SHP77 treated with DMSO at 0.1 percent for 48 hours (cell line): ENCODE results near the gene PRDM16.

Source experiments
- DNase-seq: peaks from one replicate; lab custom pipeline; 2025; lab: John Stamatoyannopoulos, UW

Gene PRDM16

DNA sequence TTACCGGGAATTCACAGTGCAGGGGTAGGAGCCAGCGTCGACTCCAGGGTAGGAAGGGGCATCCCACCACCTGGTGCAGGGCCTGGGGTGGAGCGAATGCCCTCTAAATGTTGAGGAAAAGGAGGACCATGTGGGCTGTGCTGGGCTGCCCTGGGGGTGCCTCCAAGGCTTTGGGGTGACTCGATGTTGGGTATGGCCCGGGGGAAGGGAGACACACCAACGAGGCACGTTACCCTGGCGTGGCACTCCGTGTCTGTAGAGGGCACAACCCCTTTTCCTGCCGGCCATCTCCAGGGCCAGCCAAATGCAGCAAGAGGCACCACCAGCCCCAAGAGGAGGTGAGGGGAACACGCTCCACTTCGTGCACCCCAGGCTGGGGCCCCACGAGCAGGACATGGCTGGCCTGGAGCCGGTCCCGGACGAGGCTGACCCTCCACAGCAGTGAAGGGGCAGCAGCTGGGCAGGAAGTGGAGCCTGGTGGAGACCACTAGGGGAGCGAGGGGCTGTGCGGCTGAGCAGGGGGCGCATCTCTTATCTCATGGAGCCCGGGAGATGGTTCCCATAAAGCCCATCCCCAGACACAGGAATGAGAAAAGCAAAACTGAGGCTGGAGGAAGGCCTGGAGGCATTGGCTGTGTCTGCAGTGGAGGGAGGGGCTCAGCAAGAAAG lies 36.5 kb upstream of the PRDM16 start:
- DNase-seq, result no peak

DNA sequence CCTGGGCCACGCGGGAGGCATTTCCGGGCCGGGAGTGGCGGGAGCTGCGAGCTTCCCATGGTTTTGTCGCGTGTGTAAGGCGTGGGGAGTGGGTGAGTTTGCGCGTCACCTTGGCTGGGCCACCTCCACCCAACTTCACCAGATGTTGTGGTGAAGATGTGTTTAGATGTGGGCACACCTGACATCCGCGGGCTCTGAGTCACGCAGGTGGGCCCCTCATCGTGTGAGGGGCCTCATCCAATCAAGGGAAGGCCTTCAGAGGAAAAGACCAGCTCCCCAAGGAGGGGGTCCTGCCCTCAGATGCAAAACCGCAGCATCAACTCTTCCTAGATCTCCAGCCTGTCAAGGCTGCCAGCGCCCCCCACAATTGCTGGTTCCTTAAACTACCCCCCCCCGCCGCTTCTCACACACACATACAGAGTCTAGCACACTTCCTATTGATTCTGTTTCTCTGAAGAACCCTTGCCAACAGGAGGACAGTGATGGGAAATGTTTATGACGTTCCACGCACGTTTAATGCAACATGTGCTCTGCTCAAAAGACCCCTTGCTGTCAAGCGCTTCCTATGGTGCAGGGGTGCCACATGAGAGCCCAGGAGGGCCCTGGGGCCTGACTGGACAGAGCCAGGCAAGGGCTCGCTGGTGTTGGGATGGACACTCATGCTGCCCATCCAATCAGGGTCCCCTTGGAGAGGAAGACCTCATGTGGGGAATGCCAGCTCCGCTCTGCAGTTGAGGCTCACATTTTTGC lies 35.8 kb upstream of the PRDM16 start:
- no peak for DNase-seq

DNA sequence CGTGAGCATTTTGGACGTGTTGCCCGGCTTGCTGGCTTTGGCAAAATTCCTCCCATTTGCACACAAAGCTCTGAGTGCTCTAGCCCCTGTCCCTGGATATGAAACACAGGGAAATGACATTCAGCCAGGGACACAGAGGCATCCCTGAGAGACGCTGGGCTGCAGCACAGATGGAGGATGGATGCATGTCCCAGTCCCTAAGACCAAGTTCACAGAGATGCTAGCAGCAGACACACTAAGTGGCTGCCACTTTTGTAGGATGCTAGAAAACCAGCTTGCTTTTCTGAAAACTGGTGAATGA lies 35.3 kb upstream of the PRDM16 start:
- no peak for DNase-seq

DNA sequence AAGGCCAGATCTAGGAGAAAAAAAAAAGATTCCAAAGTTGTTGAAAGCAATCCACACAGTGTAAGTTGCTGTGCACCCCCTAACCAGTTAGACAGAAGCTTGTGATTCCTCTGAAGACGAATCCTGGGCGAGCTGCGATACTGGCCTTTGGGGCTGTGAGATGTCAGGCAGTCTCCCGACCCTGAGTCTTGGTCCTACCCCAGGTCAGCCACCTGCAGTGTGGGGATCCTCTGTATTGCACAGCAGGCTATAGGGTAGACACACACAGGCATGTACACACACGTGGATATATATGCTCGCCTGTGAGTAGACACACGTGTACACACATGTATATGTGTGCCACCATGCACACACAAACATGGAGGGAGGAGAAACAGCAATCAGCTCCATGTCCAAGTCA lies 34.8 kb upstream of the PRDM16 start:
- no peak for DNase-seq

DNA sequence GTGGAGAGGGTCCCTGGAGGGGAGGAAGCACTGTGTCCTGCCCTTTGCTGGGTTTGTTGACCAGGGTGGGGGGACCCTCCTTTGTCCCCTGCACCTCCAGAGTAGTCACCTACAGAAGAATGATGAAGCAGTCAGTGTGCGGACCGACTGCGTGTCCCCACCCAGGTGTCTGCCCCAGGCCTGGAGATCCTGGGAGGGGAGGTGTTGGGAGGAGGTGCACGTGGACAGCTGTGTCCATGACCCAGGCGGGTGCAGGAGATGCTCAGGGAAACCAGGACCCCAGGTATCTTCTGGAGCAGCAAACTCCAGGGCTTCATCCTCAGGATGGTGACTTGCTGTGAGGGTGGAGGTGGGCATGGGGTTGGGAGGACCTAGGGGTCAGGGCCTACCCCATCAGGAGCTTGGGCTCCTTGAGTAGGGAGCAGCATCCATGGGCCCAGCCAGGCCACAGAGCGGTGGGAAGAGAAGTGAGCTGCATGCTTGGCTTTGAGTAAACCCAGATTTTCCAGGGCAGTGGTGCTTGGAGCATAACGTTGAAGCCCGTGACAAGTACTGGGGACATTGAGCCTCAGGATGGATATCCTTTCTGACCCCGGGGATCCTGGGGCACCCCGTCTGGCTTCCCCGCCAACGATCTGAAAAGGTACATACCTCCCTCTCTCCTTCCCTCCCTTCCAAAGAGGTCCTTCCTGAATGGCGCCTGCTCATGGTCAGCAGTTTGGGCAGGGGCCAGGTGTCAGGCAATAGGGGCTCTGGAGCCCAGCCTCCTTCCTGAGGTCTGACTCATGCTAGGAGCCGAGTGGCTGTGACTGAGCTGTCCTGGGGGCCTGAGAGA lies 34.1 kb upstream of the PRDM16 start:
- DNase-seq, result no peak

GRCh38 chr1:3035563-3036446 lies 33.2 kb upstream of the PRDM16 start:
- DNase-seq, result no peak

- no peak for DNase-seq
These were observed 32.3 kb upstream of the PRDM16 start for GRCh38 chr1:3036447-3037280.

GRCh38 chr1:3037281-3038040 lies 31.5 kb upstream of the PRDM16 start:
- DNase-seq, result no peak

- no peak for DNase-seq
These were observed 30.9 kb upstream of the PRDM16 start for GRCh38 chr1:3038113-3038551.

DNA sequence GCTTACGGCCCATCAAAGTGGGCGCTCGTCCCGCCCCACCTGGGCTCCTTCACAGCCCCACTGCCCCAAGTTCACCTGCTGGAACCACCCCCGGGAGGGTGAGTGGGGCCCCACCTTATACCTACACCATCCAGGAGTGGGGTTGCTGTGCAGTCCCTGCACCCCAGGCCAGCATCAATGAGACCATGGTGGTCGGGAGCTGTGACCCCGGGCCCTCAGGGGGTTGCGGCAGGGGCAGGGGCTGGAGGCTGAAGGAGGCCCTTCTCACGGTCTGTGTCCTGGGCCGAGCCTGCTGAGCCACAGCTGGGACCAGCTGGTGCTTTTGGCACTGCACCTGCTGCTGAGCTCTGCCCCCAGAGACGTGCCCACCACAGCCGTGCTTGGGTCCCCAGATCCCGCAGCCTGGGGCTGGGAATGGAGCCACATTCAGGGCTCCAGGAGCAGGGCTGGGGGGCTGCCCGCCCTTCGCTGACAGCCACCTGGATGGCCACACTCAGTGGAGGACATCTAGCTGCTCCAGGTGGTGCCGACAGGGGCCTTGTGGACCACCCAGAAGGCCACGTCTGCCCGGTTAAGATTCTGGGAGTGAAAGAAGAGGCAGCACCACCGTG lies 30.3 kb upstream of the PRDM16 start:
- no peak for DNase-seq

- no peak for DNase-seq
These were observed 29.0 kb upstream of the PRDM16 start for GRCh38 chr1:3040004-3040403.

GRCh38 chr1:3042481-3042880 lies 26.5 kb upstream of the PRDM16 start:
- no peak for DNase-seq

DNA sequence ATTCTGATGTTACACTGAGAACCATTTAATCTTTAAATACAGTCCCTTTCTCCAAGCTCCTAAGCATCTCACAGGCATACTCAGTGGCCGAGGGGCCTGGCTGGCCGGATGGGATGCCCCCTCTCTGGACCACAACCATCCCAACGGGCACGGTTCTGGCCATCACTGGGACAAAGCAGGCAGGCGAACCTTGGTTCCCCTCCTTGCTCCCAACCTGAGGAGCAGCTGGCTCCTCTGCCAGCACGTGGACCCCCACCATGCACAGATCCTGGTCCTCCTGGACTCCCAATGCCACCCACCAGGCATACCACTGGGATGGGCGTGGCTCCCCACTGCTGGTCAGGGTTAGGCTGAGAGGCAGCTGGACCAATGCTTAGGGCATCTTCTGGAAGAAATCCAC lies 19.8 kb upstream of the PRDM16 start:
- no peak for DNase-seq

DNA sequence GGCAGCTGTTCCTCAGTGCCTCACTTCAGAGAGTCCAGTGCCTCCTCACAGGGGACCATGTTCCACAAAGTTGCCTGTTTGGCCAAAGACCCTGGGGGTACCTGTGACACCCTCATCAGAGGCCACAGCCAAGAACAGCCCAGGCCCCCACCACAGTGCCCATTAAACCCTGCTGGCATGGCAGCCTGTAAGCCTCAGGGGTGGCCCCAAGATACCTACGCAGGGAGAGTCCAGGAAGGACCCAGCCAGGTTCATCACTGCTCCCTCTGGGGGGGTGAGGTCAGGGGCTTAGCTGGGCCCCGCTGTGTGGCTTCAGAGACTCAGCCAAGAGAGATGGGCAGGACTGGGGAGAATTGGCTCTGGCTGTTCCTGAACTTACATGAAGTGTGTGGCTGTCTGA lies 19.1 kb upstream of the PRDM16 start:
- DNase-seq, result no peak

DNA sequence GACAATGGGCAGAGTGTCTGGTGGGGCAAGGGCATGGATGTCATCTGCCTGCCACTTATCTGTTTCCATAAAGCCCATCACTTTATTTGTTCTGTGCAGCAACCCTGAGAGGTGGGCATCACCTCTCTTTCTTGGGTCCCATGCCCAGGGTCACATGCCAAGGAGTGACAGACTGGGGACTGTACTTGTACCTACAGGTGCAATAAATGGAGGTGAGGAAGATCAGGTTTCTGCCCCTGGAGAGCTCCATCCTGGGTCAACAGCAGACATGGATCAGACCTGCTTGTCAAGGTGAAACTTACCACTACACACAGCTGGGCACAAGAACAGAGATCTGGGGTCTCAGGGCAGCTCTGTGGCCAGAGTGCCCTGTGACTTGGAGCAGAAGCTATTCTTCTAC lies 18.4 kb upstream of the PRDM16 start:
- no peak for DNase-seq

GRCh38 chr1:3051270-3052268 lies 17.4 kb upstream of the PRDM16 start:
- DNase-seq, result no peak

GRCh38 chr1:3052501-3052900 lies 16.5 kb upstream of the PRDM16 start:
- DNase-seq, result no peak

GRCh38 chr1:3053366-3053980 lies 15.5 kb upstream of the PRDM16 start:
- DNase-seq, result no peak
